Right renal pelvis (tissue), 4 donors: ENCODE results near the gene TMEM86B. TPM values are rescaled to one million over a fixed set of nuclear protein-coding genes. Genes with fewer than 3 reads are reported as not detected.
"Not testable (repeated sequence)": the region's sequence is repeated elsewhere in the genome, so short reads cannot be mapped to it uniquely, and the experiment has no call there.

Source experiments
- DNase-seq, 4 donors: peaks; one replicate each; pipeline ENCODE4 v3.0.0-alpha.2; 2013; ENCODE audit warnings: low read depth in 4 of 4, low spot score in 3 of 4, missing footprints in 1 of 4
- polyA plus RNA-seq, 4 donors: library from polyadenylated mRNA; unstranded; fragments of 120-200 nt; gene quantifications; one replicate each; pipeline ENCODE4 v1.2.1, GENCODE V29; 2013; ENCODE audit not compliant: insufficient read length in 4 of 4

The TMEM86B gene
- polyA plus RNA-seq, 4 donors, result 2.9 to 4.5 (median 3.9) TPM

DNA sequence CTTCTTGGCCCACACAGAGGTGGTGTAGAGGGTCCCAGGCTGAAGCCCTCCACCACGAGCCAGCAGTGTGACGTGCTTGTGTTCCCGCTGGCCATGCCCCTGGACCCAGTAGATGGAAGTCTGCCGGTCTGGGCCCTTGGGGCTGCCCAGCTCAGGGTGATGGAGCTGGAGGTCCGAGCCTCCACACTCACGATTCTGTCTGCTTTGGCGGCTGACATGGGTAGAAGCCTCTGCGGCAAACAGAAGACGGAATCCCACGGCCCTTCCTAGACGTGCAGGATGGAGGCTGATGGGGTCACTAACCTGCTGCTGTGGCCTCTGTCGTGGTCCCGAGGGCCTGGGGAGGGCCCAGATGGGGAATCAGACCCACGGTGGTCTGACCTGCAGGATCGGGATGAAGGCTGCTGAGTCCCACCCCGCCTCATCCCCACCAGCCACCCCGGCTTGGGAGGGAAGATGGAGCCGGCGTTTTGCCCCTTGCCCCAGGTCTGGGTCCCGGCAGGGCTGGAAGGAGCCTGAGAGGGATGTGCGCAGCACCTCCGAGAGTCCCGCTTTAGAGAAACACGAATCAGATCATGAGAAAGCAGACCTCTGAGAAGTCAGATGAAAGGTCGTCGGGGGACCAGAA, 4.4 kb downstream of the TMEM86B start:
- no peak for DNase-seq

DNA sequence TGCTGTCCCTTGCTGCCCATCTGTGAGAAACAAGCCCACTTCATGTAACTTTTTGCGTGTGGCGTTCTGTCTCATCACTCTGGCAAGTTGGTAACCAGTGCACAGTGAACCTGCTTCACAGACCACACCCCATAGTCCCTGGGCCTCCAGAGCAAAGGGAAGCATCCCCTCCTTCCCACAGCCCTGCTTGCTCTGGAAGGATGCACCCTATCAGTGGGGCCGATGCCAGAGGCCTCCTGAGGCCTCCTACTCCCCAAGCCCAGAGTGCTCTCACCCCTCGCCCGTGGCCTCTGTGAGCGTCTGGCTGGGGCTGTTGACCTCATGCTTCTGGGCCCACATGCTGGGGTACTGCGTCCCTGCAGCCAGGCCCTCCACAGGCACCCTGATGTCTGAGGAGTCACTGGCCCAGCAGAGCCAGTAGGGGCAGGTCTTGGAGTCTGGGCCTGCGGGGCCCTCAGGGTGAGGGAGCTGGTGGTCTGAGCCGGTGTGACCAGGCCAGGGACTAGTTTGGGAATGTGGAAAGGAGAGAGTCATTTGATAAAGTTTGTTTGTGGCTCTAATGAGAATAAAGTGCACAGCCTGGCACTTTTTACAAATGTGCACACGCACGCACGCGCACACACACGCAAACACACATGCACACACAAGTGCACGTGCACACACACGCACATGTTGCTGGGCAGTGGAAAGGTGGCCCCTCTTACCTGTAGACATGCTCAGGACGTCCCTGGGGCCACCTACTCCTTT, 5.1 kb downstream of the TMEM86B start:
- DNase-seq, result no peak

DNA sequence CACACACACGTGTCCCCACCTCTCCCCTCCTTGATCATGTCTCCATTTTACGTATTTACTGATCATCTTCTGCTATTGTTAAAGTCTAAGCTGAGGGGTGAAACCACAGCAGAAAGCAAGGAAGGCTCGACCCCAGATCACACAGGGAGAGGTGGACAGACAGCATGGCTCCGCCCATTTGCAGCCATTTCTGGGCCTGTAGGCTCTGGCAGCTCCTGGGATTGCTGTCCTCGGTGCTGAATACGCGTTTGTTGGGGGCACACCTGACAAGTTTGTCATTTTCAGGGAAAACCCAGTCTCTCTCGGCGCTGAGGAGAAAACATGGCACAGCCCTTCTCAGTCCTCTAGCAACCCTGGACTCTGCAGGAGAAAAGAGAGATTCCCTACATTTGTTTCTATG, 8.0 kb downstream of the TMEM86B start:
- no peak for DNase-seq

DNA sequence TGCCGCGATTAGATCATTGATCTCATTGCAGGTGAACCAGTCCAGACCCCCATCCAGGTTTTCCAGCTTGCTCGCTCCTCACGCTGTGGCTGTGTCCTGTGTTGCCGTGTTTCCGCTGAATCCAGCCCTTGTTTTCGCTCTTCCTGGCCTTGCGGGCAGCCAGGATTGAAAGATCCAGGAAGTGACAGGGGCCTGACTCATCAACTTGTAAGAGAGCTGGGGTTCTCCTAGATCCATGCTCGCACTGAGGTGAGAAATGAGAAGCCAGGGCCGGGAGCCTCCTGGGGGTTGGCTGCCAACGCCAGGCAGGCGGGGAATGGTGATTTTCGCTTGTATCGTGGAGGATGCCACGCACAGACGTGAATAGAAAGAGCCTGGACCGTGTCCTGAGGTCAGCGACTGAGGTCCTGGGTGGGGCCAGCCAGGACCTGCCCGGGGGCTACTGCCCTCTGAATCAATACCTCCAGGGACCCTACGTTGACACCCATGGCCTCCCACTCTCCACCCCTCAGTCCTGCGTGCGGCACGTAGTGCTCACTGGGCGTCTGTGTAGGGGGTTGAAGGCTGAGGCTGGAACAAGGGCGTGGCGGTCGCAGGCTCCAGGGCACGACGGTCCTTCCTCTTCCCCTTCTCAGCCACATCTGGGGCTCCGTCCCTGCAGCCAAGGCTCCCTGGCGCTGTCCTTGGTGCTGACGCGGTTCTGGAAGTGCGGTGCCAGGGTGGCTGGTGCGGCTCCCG, 11.9 kb downstream of the TMEM86B start:
- peak; percentile 48 to 64 (median 59) for DNase-seq

DNA sequence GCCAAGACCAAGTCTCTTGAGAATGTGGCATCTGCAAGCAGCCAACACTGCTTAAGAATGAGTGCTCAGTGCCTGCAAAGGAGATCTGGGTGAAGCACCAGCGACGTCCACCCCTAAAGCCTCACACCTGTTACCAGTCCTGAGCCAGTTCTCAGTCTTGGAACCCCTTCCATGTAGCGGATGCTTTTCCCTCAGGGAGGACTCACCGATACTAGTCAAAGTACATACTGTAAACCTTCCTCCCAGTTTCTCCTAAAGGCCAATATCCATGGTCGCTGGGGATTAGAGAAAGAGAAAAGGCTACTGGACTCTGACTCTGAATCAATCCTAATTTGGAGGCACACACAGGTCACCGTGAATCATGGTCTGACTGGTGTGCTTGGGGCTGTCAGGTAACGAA, 15.0 kb downstream of the TMEM86B start:
- DNase-seq, result no peak

DNA sequence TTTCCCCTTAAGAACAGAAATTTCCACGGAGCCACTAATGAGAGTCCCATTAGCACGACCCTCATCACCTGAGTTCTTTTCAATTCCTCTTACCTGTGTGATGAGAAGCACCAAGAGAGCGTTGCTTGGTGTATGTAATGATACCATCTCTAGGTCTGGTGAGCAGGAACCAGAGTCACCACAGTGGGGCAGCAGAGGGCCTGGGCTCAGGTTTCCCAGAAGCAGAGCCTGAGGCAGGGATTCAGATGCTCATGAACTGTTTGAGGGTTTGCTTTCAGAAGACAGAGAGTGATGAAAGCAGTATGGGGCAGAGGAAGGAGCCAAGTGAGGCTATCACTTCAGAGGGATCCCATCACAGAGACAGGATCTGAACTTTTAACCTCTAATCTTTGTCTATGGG, 16.1 kb downstream of the TMEM86B start:
- DNase-seq, result no peak

DNA sequence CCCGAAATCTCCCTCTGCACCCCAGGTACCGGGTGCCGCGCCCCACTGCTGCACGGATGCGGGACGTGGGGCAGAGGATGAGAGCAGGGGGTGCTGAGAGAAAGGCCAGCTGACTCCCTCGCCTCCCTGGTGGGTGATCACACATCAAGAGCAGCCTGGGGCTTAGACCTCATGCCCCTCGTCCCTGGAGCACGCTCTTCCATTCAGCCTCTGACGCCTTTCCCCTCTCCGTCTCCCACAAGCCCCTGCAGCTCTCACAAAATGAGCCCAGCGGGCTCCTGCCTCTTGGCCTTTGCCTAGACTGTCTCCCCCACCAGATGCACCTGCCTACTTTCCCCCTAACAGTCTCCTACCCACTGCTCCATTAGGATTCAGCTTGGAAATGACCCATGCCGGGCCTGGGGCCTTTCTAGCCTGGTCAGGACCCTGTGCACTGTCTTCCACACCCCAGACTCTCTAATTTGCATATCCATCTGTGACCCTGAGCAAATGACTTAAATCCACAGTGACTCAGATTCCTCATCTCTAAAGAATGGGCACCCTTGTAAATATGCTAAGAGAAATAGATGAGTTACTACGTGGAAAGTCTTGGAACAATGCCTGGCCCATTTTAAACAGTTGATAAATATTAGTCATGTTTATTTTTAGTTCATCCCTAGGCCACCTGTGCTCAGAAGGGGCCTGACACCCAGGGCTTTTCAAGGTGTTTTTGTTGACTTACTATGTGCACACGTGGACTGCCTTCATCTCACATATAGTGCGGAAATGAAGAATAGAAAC, 18.7 kb downstream of the TMEM86B start:
- no peak for DNase-seq

DNA sequence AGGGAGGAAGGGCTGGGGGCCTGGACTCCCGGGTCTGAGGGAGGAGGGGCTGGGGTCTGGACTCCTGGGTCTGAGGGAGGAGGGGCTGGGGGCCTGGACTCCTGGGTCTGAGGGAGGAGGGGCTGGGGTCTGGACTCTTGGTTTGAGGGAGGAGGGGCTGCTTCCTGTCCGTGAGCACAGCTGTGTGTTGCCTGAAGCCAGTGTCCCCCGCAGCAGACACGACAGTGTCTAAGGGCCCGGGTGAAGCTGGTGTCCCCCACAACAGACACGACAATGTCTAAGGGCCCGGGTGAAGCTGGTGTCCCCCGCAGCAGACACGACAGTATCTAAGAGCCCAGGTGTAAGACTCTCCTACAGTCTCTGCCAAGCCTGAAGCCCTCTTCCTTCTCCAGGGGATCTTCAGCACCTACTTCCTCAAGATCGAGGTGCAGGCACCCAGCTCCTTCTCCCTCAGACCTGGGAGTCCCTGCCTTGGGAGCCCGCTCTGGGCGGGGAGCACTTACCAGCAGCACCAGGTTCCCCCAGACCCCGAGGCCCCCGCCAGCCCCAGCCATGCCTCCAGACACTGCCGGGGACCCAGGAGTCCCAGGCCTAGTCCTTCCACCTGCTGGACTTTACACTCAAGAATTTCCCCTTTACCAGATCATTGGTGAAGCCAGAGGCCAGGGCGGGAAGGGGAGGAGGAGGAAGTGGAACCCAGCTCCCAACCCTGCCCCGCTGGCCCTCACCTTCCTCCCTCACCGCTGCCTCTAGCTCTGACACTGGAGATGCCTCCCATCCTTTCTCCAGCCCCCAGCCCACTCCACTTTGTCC, 19.5 kb downstream of the TMEM86B start, which contains the start of gene PTPRH:
Gene PTPRH, minus strand, starts transcription at position 622 of the 813 bp plus-strand sequence. Its CDS starts 68 bp downstream, at position 554.
- no peak for DNase-seq

DNA sequence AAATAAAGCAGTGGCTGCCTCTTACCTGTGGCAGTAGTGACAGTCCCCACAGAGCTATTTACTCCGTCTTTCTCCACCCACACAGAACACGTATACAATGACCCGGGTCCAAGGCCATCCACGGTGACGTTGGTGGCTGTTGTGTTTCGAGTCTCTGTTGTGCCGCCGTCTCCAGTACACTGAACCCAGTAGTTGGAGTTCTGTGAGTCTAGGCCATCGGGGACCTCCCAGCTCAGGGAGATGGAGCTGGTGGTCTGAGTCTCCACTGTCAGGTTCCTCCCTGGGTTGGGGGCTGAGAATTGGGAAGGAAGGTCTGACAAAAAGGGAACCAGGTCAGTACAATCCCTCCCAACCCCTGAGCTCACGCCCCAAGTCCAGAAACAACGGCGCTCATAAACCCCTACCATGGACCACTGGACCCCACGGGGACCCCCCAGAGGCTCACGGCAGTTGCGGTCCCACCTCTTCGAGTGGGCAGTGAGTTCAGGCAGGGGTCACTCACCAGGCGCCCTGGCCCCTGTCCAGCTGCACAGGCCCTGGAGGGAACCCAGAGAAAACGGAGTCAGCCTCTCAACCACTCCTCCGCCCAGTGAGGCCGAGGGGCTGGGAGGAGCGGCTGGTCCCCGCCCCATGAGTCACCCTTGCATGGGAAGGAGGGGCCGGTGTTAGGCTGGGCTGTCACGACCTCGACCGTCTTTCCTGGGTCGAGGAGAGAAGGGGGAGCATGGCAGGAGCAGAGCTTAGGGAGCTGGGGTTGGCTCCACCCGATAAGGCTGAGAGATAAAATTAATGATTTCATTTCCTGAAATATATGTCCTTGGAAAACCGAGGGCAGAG, 21.7 kb downstream of the TMEM86B start:
- peak in 1 of 4 donors; percentile 18 for DNase-seq

DNA sequence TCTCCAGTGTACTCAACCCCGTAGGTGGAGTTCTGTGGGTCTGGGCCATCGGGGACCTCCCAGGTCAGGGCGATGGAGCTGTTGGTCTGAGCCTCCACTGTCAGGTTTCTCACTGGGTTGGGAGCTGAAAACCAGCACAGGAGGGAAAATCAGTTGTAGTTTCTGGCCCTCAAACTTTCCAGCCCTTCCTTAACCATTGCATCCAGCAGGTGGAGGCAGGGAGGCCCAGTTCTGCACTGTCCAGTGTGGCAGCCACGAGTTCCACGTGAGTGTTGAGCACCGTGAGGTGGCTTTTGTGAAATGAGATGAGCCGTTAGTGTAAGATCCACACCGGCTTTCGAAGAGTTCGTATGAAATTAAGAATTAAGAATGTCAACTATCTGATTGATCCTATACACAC, 26.4 kb downstream of the TMEM86B start:
- not testable (repeated sequence) for DNase-seq

DNA sequence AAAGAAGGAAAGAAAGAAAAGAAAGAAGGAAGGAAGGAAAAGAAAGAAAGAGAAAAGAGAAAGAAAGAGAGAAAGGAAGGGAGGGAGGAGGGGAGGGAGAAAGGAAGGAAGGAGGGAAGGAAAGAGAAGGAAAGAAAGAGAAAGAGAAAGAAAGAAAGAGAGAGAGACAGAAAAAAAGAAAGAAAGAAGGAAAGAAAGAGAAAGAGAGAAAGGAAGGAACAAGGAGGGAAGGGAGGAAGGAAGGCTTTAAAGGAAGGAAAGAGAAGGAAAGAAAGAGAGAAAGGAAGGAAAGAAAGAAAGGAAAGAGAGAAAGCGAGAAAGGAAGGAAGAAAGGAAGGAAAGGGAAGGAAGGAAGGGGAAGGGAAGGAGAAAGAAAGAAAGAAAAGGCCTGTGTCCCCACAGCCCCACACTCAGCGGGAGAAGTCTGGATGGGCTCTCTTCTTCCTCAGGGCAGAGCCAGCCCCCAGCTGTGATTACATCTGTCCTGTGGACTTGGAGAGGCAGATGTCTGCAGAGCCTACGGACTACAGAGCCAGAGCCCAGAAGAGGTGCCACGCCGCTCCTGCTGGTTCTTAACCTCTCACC, 28.9 kb downstream of the TMEM86B start:
- DNase-seq, result no peak

DNA sequence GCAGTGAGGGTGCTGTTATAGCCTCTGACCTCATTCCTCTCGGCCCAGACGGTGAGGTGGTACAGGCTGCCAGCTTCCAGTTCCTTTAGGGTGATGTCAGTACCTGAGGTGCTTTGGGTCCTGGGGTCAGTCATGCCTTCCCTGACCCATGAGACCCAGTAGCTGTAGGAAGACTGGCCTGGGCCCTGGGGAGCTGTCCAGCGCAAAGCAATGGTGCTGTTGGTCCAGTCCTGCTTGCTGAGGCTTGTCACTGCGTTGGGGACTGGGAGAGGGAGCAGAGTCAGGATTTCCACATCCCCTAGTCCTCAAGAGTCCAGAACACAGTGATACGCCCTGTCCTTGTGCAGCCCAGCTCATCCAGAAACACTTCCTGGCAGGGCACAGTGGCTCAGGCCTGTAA, 29.9 kb downstream of the TMEM86B start:
- DNase-seq, result no peak

DNA sequence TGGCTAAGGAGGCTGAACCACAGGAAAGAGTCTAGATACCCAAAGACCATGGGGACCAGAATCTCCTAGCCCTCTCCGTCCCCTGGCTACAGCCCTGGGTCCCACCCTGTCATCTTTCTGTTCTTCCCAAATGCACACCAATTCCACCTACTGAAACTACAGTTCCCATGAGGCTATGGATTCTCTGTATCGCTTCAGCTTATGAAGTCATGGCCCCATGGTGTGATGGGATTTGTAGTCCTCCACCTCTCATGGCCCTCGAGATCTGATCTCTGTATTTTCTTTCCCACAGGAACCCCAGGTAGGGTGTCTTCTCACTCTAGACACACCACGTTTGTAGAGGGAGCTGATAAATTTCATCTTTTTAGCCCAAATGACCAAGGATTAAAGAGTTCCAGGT, 31.0 kb downstream of the TMEM86B start:
- no peak for DNase-seq

DNA sequence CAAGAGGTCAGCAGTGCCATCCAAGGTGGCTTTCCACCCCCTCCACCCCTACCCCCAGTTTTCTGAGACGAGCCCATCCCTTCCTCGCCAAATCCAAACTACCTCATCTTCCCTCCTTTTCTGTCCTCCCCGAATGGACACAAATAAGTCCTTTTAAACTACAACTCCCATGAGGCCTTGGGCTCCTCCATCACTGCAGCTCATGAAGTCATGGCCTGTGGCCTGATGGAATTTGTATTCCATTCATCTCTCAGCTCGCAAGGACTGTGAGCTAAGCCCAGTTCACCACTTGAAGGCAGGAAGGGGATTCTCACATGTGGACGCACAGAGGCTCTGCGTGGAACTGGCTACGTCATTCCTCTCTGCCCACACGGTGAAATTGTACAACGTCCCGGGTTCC, 31.8 kb downstream of the TMEM86B start:
- DNase-seq, result no peak

DNA sequence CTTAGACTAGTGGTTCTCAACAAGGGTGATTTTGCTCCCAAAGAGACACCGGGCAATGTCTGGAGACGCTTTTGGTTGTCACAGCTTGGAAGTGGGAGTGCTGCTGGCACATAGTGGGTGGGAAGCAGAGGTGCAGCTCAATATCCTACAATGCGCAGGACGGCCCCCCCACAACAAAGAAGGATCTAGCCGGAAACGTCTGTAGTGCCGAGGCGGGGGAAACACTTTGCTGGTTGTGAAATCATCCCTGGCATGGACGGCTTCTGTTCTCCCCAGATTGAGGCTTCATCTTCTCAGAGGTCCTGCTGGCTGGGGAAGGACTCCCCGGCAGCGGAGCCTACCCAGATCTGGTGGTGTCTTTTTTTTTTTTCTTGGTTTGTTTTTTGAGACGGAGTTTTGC, 35.1 kb downstream of the TMEM86B start:
- DNase-seq, result no peak

DNA sequence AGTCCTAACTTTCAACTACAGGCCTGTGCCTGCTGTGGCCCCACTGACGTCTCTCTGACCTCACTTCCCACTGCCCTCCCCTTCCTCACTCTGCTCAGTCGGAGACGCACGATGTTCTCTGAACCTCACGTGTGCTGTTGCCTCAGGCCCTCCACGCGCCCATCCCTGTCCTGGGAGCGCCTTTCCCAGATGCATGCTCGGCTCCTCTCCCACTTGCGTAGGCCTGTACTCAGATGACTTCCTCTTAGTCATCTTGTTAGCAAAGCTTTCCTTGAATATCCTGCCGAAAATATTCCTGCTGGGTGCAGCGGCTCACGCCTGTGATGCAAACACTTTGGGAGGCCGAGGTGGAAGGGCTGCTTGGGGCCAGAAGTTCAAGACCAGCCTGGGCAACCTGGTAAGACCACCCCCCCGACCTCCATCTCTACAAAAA, 39.1 kb downstream of the TMEM86B start:
- no peak for DNase-seq

DNA sequence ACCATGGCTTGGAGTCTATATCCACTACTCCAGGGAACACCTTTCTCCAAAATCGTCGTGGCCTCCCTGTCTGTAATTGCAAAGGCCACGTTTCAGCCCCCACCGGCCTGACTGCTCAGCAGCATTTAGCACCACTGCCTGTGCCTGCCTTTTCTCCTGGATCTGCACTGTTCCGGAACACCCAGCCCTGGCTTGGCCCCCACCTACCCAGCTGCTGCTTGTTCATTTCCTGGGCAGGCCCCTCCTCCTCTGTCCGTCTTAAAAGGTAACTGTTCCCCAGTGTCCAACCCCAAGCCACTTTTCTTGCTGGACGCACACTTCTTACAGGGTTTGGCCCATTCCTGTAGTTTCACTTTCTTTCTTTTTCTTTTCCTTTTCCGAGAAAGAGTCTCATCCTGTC, 39.9 kb downstream of the TMEM86B start:
- no peak for DNase-seq

DNA sequence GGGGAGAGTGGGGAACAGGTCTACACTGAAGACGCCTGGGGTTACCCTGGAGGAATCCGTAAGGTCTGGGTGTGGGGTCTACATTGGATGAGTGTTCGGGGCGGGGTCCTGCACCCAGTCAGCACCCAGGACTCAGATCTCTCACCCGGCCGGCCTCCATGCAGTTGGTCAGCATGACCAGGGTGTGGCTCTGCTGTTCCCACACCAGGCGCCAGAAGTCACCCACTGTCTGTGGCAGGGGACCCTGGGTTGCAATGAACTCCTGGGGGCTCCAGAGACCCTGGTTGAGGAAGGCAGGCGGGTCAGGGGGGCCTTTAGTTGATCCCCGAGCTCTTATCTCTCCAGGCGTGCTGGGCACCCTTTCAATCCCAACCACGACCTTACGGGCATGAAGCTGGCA, 42.5 kb downstream of the TMEM86B start:
- DNase-seq, result no peak

DNA sequence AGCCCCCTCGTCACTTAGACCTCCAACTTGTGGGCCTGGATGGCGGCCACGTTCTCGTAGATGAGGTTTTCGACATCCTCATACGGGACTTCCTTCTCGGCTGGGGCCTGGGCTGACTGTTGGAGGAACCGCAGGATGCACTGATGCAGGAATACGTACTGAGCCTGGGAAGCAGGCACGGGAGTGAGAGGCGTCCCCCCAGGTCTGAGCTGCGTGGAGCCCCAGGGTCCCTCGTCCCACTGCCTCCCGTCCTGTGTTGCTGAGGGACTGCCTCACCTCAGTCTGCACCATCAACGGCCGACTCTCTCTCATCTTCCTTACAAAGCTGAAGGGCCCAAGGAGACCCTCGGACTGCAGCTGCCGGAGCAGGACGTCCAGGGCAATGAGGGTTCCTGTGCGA, 46.8 kb downstream of the TMEM86B start:
- no peak for DNase-seq
